H1 (cell line): ENCODE results near the gene PROK2. TPM values are rescaled to one million over a fixed set of nuclear protein-coding genes. Genes with fewer than 3 reads are reported as not detected.

Experiments
- RFX5 ChIP-seq: IDR thresholded peaks from 2 replicates; pipeline ENCODE4 v1.6.1; 2011; ENCODE audit warnings: low read depth, low read length, improper control_type of control experiment, borderline replicate concordance
- RNF2 ChIP-seq: fragments of 200-900, 300-1000 bp; sonication (generic); IDR thresholded peaks from 2 replicates; pipeline ENCODE4 v1.7.1; 2016; ENCODE audit warnings: borderline replicate concordance, low read depth, mild to moderate bottlenecking, antibody characterized with exemption, low read length; ENCODE audit not compliant: poor library complexity, severe bottlenecking; ENCODE audit errors: missing control alignments
- TAF7 ChIP-seq: optimal IDR thresholded peaks from 2 replicates; pipeline ENCODE3; 2011; ENCODE audit warnings: low read depth, mild to moderate bottlenecking, inconsistent platforms, low read length, moderate library complexity, borderline replicate concordance
- ZNF274 ChIP-seq: IDR thresholded peaks from 2 replicates; pipeline ENCODE4 v1.7.0; 2012; ENCODE audit warnings: low read length, borderline replicate concordance; ENCODE audit errors: extremely low read depth
- polyA plus RNA-seq, 7 experiments: library from polyadenylated mRNA; depleted of rRNA in 3 of 7; stranded (reverse) in 5 of 7; unstranded in 2 of 7; fragments of >200 nt in 5 of 7; fragments of 200-250 nt in 2 of 7; gene quantifications; 1 replicate in 5 of 7; 2 replicates in 1 of 7; 4 replicates in 1 of 7; pipeline versions ENCODE4 v1.2.1 to v1.2.3, GENCODE V29; 2011 to 2013; ENCODE audit warnings: missing spikeins in 2 of 7, mixed read lengths in 2 of 7
- total RNA-seq: library from RNA; stranded (reverse); fragmentation: NEBNext Ultra II Directional; extraction: Animal tissue kit (Norgen Biotek cat#: 25700); gene quantifications from 2 replicates; pipeline ENCODE4 v1.2.1, GENCODE V29; 2021

Gene PROK2
- total and polyA plus RNA-seq, 2 of the 8 experiments (the other 6 are each of a cell fraction or from before 2014, with no cell fraction given) = 0.50 to 1.8 TPM

DNA sequence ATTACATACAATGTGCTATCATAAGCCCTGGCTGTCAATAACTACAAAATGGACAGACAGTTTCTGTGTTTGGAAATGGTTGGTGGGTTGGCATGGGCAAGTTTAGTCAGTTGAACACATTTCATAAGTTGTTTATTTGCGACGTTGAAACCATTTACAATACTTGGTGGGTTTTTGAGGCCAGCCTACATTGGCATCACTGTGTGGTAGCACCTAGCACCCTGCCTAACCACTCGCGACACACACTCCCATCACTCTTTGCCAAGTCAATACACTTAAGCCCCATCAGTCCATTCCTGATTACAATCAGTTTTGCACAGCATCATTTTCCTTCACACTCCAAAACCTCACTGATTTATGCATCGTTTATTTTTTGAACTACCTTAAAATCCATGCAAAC, 13.8 kb downstream of the PROK2 start (continued):
- TF ChIP-seq RNF2 = no peak
- no peak for TF ChIP-seq RFX5
- no peak for TF ChIP-seq TAF7
- no peak for TF ChIP-seq ZNF274
